ENCODE measurements around the gene ZEB1. TPM values are rescaled to one million over a fixed set of nuclear protein-coding genes. Genes with fewer than 3 reads are reported as not detected.
"Not testable (repeated sequence)": the region's sequence is repeated elsewhere in the genome, so short reads cannot be mapped to it uniquely, and the experiment has no call there.

ZEB1 gene
- polyA plus RNA-seq, 1 donor from 2014 or later = 18.0 TPM

- H3F3A ChIP-seq (ENCODE audit: insufficient read depth, low read length, poor library complexity, severe bottlenecking) = no peaks in the 10 kb centered on the region
- no peak for TF ChIP-seq CTCF (IDR thresholded peaks at IDR 0.05; ENCODE audit: poor library complexity, severe bottlenecking)
- no peak for TF ChIP-seq SMC3 (conservative IDR thresholded peaks at IDR 0.05; ENCODE audit: poor library complexity)
- no peak for TF ChIP-seq REST (IDR thresholded peaks at IDR 0.05; ENCODE audit: borderline replicate concordance)
- TF ChIP-seq EZH2 (IDR thresholded peaks at IDR 0.05; ENCODE audit: borderline replicate concordance, insufficient read depth, low read length, poor library complexity, severe bottlenecking) = no peak
- TF ChIP-seq RAD21 (conservative IDR thresholded peaks at IDR 0.05) = no peak
- TF ChIP-seq MXI1 (conservative IDR thresholded peaks at IDR 0.05; ENCODE audit: poor library complexity, severe bottlenecking) = no peak
- TF ChIP-seq EP300 (conservative IDR thresholded peaks at IDR 0.05; ENCODE audit: poor library complexity, severe bottlenecking) = no peak
- H3K36me3 ChIP-seq (ENCODE audit: insufficient read depth, low read length) = no peaks in the 10 kb centered on the region
- H3K27me3 ChIP-seq (ENCODE audit: insufficient read depth, low read depth, low read length) = no peaks in the 10 kb centered on the region
- H3K9ac ChIP-seq (ENCODE audit: low read length) = no peak overlapping the region
- peaks cover 7% of the 10 kb centered on the region for H3K79me2 ChIP-seq (replicated peaks; ENCODE audit: insufficient read depth, low read length)
- no peaks in the 10 kb centered on the region for H4K20me1 ChIP-seq (ENCODE audit: insufficient read depth)
- H3K9me3 ChIP-seq (ENCODE audit: low read length) = no peaks in the 10 kb centered on the region
- H3K9me2 ChIP-seq (ENCODE audit: insufficient read depth, low read length) = no peaks in the 10 kb centered on the region
- no peak overlapping the region for H3K27ac ChIP-seq (ENCODE audit: low read length)
- no peak overlapping the region for H2AFZ ChIP-seq (ENCODE audit: low read depth, low read length)
- H3K4me3 ChIP-seq (ENCODE audit: low read length) = no peak overlapping the region
- no peak overlapping the region for H3K4me2 ChIP-seq (ENCODE audit: low read length)
Measured at GRCh38 chr10:31404640-31405039, 85.6 kb downstream of the ZEB1 start.

GRCh38 chr10:31405829-31406228 is 86.8 kb downstream of the ZEB1 start:
- H3K27me3 ChIP-seq (ENCODE audit: insufficient read depth, low read depth, low read length); H2AFZ ChIP-seq (ENCODE audit: low read depth, low read length); H3K36me3 ChIP-seq (ENCODE audit: insufficient read depth, low read length); H4K20me1 ChIP-seq (ENCODE audit: insufficient read depth); H3F3A ChIP-seq (ENCODE audit: insufficient read depth, low read length, poor library complexity, severe bottlenecking); H3K4me2 ChIP-seq (ENCODE audit: low read length); H3K27ac ChIP-seq (ENCODE audit: low read length); H3K9me3 ChIP-seq (ENCODE audit: low read length); H3K4me3 ChIP-seq (ENCODE audit: low read length); H3K9ac ChIP-seq (ENCODE audit: low read length); H3K9me2 ChIP-seq (ENCODE audit: insufficient read depth, low read length): not testable (repeated sequence)
- peaks cover 13% of the 10 kb centered on the region for H3K79me2 ChIP-seq (replicated peaks; ENCODE audit: insufficient read depth, low read length)

- peaks cover 56% of the 10 kb centered on the region for H3K79me2 ChIP-seq (replicated peaks; ENCODE audit: insufficient read depth, low read length)
Measured at GRCh38 chr10:31412397-31412796, 93.4 kb downstream of the ZEB1 start.

More at GRCh38 chr10:31412397-31412796, 93.4 kb downstream of the ZEB1 start:
- H2AFZ ChIP-seq (ENCODE audit: low read depth, low read length); H3K4me3 ChIP-seq (ENCODE audit: low read length); H3K4me2 ChIP-seq (ENCODE audit: low read length); H3K9me3 ChIP-seq (ENCODE audit: low read length); H3K9me2 ChIP-seq (ENCODE audit: insufficient read depth, low read length); H3K27me3 ChIP-seq (ENCODE audit: insufficient read depth, low read depth, low read length); H3K27ac ChIP-seq (ENCODE audit: low read length); H3K9ac ChIP-seq (ENCODE audit: low read length); H3F3A ChIP-seq (ENCODE audit: insufficient read depth, low read length, poor library complexity, severe bottlenecking); H4K20me1 ChIP-seq (ENCODE audit: insufficient read depth); H3K36me3 ChIP-seq (ENCODE audit: insufficient read depth, low read length): not testable (repeated sequence)

Data from neural cell (in vitro differentiated cells).